GM18526 (cell line): ENCODE data around the gene ANAPC13.

Experiments
- POLR2A ChIP-seq: IDR thresholded peaks from 3 replicates; pipeline ENCODE4 v1.6.1; 2011; ENCODE audit not compliant: insufficient read length; ENCODE audit errors: extremely low read depth

Gene ANAPC13

GRCh38 chr3:134485718-134486576 lies at the start of gene ANAPC13, which contains the start of gene CEP63:
Gene ANAPC13, minus strand, starts transcription at chr3:134485985. Its CDS starts 3,081 bp downstream, at chr3:134482904.
Gene CEP63, plus strand, starts transcription at chr3:134486057. Its CDS starts 9,264 bp downstream, at chr3:134495321.
- TF ChIP-seq POLR2A: peak; percentile 86

- TF ChIP-seq POLR2A: no peak
Observed at GRCh38 chr3:134535186-134535970, 49.6 kb upstream of the ANAPC13 start.

GRCh38 chr3:134533493-134533892 lies 47.7 kb upstream of the ANAPC13 start:
- no peak for TF ChIP-seq POLR2A

GRCh38 chr3:134527538-134528186 lies 41.9 kb upstream of the ANAPC13 start:
- no peak for TF ChIP-seq POLR2A

- TF ChIP-seq POLR2A: no peak
Observed at GRCh38 chr3:134527037-134527436, 41.3 kb upstream of the ANAPC13 start.

GRCh38 chr3:134526319-134526718 lies 40.5 kb upstream of the ANAPC13 start:
- no peak for TF ChIP-seq POLR2A

GRCh38 chr3:134525293-134525692 lies 39.5 kb upstream of the ANAPC13 start:
- TF ChIP-seq POLR2A: no peak

- no peak for TF ChIP-seq POLR2A
Observed at GRCh38 chr3:134522541-134522940, 36.8 kb upstream of the ANAPC13 start.

GRCh38 chr3:134517791-134518190 lies 32.0 kb upstream of the ANAPC13 start:
- no peak for TF ChIP-seq POLR2A

- no peak for TF ChIP-seq POLR2A
Observed at GRCh38 chr3:134516905-134517304, 31.1 kb upstream of the ANAPC13 start.

- TF ChIP-seq POLR2A: no peak
Observed at GRCh38 chr3:134511500-134511899, 25.7 kb upstream of the ANAPC13 start.

GRCh38 chr3:134505485-134505884 lies 19.7 kb upstream of the ANAPC13 start:
- TF ChIP-seq POLR2A: no peak

GRCh38 chr3:134504132-134504531 lies 18.3 kb upstream of the ANAPC13 start:
- TF ChIP-seq POLR2A: no peak

- no peak for TF ChIP-seq POLR2A
Observed at GRCh38 chr3:134503266-134503665, 17.5 kb upstream of the ANAPC13 start.

- no peak for TF ChIP-seq POLR2A
Observed at GRCh38 chr3:134496471-134497071, 10.8 kb upstream of the ANAPC13 start.
